Skeletal muscle tissue (tissue), 4 donors: ENCODE results near the gene KRTAP9-6. TPM values are rescaled to one million over a fixed set of nuclear protein-coding genes. Genes with fewer than 3 reads are reported as not detected.
"Not testable (repeated sequence)": the region's sequence is repeated elsewhere in the genome, so short reads cannot be mapped to it uniquely, and the experiment has no call there.

Source experiments
- H3K27ac ChIP-seq: one replicate; pipeline ENCODE4 v1.7.0; 2013; ENCODE audit warnings: mild to moderate bottlenecking, low read depth, low read length, inconsistent platforms
- H3K27me3 ChIP-seq, 3 donors: one replicate each; pipeline ENCODE4 v1.7.0; 2013; ENCODE audit warnings: low read length in 3 of 3; ENCODE audit not compliant: control insufficient read depth in 3 of 3, insufficient read depth in 3 of 3
- H3K36me3 ChIP-seq, 3 donors: one replicate each; pipeline ENCODE4 v1.7.0; 2013; ENCODE audit warnings: low read length in 3 of 3; ENCODE audit not compliant: control insufficient read depth in 3 of 3, insufficient read depth in 3 of 3
- H3K4me1 ChIP-seq, 3 donors: one replicate each; pipeline ENCODE4 v1.7.0; 2013; ENCODE audit warnings: low read length in 3 of 3, mild to moderate bottlenecking in 3 of 3; ENCODE audit not compliant: control insufficient read depth in 3 of 3, insufficient read depth in 3 of 3
- H3K4me3 ChIP-seq, 3 donors: one replicate each; pipeline ENCODE4 v1.7.0; 2013; ENCODE audit warnings: low read length in 3 of 3
- H3K9ac ChIP-seq, 3 donors: one replicate each; pipeline ENCODE4 v1.7.0; 2013; ENCODE audit warnings: low read length in 3 of 3, mild to moderate bottlenecking in 3 of 3, moderate library complexity in 2 of 3, low read depth in 1 of 3
- H3K9me3 ChIP-seq, 3 donors: one replicate each; pipeline ENCODE4 v1.7.0; 2013; ENCODE audit warnings: low read length in 3 of 3; ENCODE audit not compliant: control insufficient read depth in 3 of 3
- total RNA-seq: library from RNA; depleted of rRNA; stranded (reverse); fragments of >200 nt; gene quantifications from one replicate; pipeline ENCODE4 v1.2.3, GENCODE V29; 2014
- donor health status: Osteomylitis.

KRTAP9-6 gene
- total RNA-seq, 1 donor from 2014 or later: not detected

GRCh38 chr17:41246995-41247787 is 18.0 kb upstream of the KRTAP9-6 start:
- not testable (repeated sequence) for H3K4me3 ChIP-seq, H3K9ac ChIP-seq, H3K27ac ChIP-seq, H3K4me1 ChIP-seq, H3K36me3 ChIP-seq, H3K27me3 ChIP-seq, H3K9me3 ChIP-seq

DNA sequence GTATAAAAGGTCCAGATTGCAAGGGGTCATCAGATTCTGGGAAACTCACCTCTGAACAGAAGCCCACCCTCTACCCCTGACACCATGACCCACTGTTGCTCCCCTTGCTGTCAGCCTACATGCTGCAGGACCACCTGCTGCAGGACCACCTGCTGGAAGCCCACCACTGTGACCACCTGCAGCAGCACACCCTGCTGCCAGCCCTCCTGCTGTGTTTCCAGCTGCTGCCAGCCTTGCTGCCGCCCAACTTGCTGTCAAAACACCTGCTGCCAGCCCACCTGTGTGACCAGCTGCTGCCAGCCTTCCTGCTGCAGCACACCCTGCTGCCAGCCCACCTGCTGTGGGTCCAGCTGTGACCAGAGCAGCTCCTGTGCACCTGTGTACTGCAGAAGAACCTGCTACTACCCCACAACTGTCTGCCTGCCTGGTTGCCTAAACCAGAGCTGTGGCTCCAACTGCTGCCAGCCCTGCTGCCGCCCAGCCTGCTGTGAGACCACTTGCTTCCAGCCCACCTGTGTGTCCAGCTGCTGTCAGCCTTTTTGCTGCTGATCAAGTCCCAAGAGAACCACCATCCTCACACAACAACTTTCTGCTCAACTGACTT is 15.4 kb upstream of the KRTAP9-6 start, which contains the start of gene KRTAP9-4:
KRTAP9-4 (plus strand) TSS at position 51 of the 604 bp plus-strand sequence; CDS start at position 85, 34 bp downstream.
- H3K27me3 ChIP-seq: peaks cover 7 to 10% (median 8%) of the 10 kb centered on the region in 3 donors

GRCh38 chr17:41251261-41251660 is 13.9 kb upstream of the KRTAP9-6 start:
- Histone ChIP-seq H3K4me1 (no peaks in the 10 kb centered on the region), H3K27me3 (peaks cover 7 to 15% (median 12%) of the 10 kb centered on the region in 3 donors), H3K4me3 (no peak overlapping the region), H3K9ac (no peak overlapping the region), H3K36me3 (no peaks in the 10 kb centered on the region), H3K27ac (no peak overlapping the region), H3K9me3 (no peaks in the 10 kb centered on the region)

More for the DNA sequence above, 15.4 kb upstream of the KRTAP9-6 start, which contains the start of gene KRTAP9-4:
- not testable (repeated sequence) for H3K4me3 ChIP-seq, H3K36me3 ChIP-seq, H3K9ac ChIP-seq, H3K9me3 ChIP-seq, H3K27ac ChIP-seq, H3K4me1 ChIP-seq

GRCh38 chr17:41254861-41255260 is 10.3 kb upstream of the KRTAP9-6 start:
- no peaks in the 10 kb centered on the region for H3K9me3 ChIP-seq
- H3K4me3 ChIP-seq: no peak overlapping the region
- H3K27ac ChIP-seq: no peak overlapping the region
- no peaks in the 10 kb centered on the region for H3K36me3 ChIP-seq
- peaks cover 8 to 16% (median 10%) of the 10 kb centered on the region in 3 donors for H3K27me3 ChIP-seq
- H3K9ac ChIP-seq: no peak overlapping the region
- no peaks in the 10 kb centered on the region for H3K4me1 ChIP-seq

GRCh38 chr17:41255381-41256290 is 9.5 kb upstream of the KRTAP9-6 start, which contains the start of gene KRTAP9-9:
Gene KRTAP9-9 (plus strand): TSS chr17:41255384.
- not testable (repeated sequence) for H3K27ac ChIP-seq, H3K36me3 ChIP-seq, H3K4me1 ChIP-seq, H3K9ac ChIP-seq, H3K4me3 ChIP-seq, H3K9me3 ChIP-seq
- peaks cover 8 to 16% (median 10%) of the 10 kb centered on the region in 3 donors for H3K27me3 ChIP-seq

DNA sequence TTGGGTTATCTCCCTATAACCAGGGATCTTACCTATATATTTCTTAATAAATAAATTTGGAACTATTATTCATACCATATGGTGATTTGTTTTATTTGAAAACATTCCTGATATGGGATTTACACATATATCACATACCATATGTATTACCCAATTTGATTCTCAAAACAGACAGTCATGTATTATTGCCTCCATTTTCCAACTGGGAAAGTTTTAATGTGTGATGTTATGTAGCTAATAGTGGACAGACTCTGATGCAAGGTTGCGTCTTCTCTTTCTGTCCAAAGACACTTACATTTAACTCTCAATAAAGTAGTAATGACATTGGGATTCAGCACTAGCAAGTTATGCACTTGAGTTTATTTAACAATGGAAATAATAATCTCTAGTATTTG is 8.9 kb upstream of the KRTAP9-6 start:
- H3K9me3 ChIP-seq: no peaks in the 10 kb centered on the region
- H3K36me3 ChIP-seq: no peaks in the 10 kb centered on the region
- no peaks in the 10 kb centered on the region for H3K4me1 ChIP-seq
- H3K27ac ChIP-seq: no peak overlapping the region
- peaks cover 8 to 14% (median 8%) of the 10 kb centered on the region in 3 donors for H3K27me3 ChIP-seq
- no peak overlapping the region for H3K9ac ChIP-seq
- no peak overlapping the region for H3K4me3 ChIP-seq

GRCh38 chr17:41258406-41258805 is 6.8 kb upstream of the KRTAP9-6 start:
- Histone ChIP-seq H3K9me3 (no peaks in the 10 kb centered on the region), H3K27ac (no peak overlapping the region), H3K36me3 (no peaks in the 10 kb centered on the region), H3K4me3 (no peak overlapping the region), H3K4me1 (no peaks in the 10 kb centered on the region), H3K27me3 (peaks cover 3 to 8% (median 6%) of the 10 kb centered on the region in 3 donors), H3K9ac (no peak overlapping the region)

GRCh38 chr17:41263212-41263611 is 2.0 kb upstream of the KRTAP9-6 start:
- H3K4me1 ChIP-seq: no peaks in the 10 kb centered on the region
- H3K9ac ChIP-seq: no peak overlapping the region
- H3K4me3 ChIP-seq: no peak overlapping the region
- no peaks in the 10 kb centered on the region for H3K9me3 ChIP-seq
- no peaks in the 10 kb centered on the region for H3K36me3 ChIP-seq
- peaks cover 0 to 10% (median 4%) of the 10 kb centered on the region in 3 donors for H3K27me3 ChIP-seq
- H3K27ac ChIP-seq: no peak overlapping the region

GRCh38 chr17:41264599-41264998 is 579 bp upstream of the KRTAP9-6 start:
- no peaks in the 10 kb centered on the region for H3K4me1 ChIP-seq
- H3K36me3 ChIP-seq: no peaks in the 10 kb centered on the region
- no peaks in the 10 kb centered on the region for H3K9me3 ChIP-seq
- H3K27me3 ChIP-seq: peaks cover 0 to 10% (median 4%) of the 10 kb centered on the region in 3 donors
- no peak overlapping the region for H3K4me3 ChIP-seq
- H3K27ac ChIP-seq: no peak overlapping the region
- no peak overlapping the region for H3K9ac ChIP-seq
